Liver (tissue), 3 donors: ENCODE measurements around the gene ADCY2.

Source experiments
- CTCF ChIP-seq: fragments of 150-350 bp; IDR thresholded peaks from 2 replicates; pipeline ENCODE4 v1.5.1; 2017; ENCODE audit warnings: improper control_type of control experiment, low read depth, low read length; ENCODE audit not compliant: missing input control
- EGR1 ChIP-seq, 2 donors: IDR thresholded peaks; 2 replicates each; pipeline ENCODE4 v1.6.1; 2016 to 2018; ENCODE audit warnings: antibody characterized with exemption in 2 of 2, low read depth in 2 of 2
- YY1 ChIP-seq: IDR thresholded peaks from 2 replicates; pipeline ENCODE4 v1.6.1; 2016; ENCODE audit warnings: antibody characterized with exemption, mild to moderate bottlenecking
- TF ChIP-seq, protein P1 (sequence below): IDR thresholded peaks from 2 replicates; pipeline ENCODE4 v1.6.1; 2016; ENCODE audit warnings: antibody characterized with exemption
- TF ChIP-seq, protein P2 (sequence below): IDR thresholded peaks from 2 replicates; pipeline ENCODE4 v1.6.1; 2016; ENCODE audit warnings: antibody characterized with exemption
- donor health status: healthy.
- donor health status: healthy.

DNA sequence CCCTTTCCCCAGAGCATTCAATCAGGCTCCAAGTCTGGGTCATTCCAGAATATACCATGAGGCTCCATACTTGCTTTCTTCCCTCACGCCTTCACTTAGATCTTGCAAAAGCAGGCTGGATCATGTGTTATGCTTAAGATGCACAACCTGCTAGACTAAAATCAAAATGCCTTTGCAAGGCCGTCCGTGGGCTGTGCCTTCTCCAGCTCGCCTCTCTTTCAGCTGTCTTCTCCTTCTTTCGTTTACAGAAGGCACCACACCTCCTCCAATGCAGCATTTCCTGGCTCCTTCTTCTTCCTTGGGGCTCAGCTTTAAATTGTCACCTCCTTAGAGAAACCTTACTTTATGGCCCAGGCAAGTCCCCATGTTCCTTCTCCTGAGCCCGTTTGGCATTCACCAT is 150.6 kb downstream of the ADCY2 start:
- TF ChIP-seq CTCF (no peak), YY1 (no peak), EGR1 (IDR thresholded peaks at IDR 0.05; ENCODE audit: low read depth in 2 of 2) (no peak)
- TF ChIP-seq, protein P1, sequence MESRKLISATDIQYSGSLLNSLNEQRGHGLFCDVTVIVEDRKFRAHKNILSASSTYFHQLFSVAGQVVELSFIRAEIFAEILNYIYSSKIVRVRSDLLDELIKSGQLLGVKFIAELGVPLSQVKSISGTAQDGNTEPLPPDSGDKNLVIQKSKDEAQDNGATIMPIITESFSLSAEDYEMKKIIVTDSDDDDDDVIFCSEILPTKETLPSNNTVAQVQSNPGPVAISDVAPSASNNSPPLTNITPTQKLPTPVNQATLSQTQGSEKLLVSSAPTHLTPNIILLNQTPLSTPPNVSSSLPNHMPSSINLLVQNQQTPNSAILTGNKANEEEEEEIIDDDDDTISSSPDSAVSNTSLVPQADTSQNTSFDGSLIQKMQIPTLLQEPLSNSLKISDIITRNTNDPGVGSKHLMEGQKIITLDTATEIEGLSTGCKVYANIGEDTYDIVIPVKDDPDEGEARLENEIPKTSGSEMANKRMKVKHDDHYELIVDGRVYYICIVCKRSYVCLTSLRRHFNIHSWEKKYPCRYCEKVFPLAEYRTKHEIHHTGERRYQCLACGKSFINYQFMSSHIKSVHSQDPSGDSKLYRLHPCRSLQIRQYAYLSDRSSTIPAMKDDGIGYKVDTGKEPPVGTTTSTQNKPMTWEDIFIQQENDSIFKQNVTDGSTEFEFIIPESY: no peak
- TF ChIP-seq, protein P2, sequence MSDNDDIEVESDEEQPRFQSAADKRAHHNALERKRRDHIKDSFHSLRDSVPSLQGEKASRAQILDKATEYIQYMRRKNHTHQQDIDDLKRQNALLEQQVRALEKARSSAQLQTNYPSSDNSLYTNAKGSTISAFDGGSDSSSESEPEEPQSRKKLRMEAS: no peak
